Heart left ventricle (tissue), 13 donors: ENCODE results near the gene SVEP1.

Experiments
- CTCF ChIP-seq, 12 donors: fragments of 200-600 bp; sonication (generic) in 4 of 12; IDR thresholded peaks; one replicate each; pipeline versions ENCODE4 v1.5.0 to v1.8.0; 2018 to 2022; ENCODE audit warnings: antibody characterized with exemption in 12 of 12, mild to moderate bottlenecking in 5 of 12
- POLR2A ChIP-seq, 2 donors: fragments of 450-650 bp; IDR thresholded peaks; one replicate each; pipeline ENCODE4 v1.6.1; 2017; ENCODE audit warnings: antibody characterized with exemption in 2 of 2, mild to moderate bottlenecking in 2 of 2, moderate library complexity in 2 of 2
- donor health status: ischemic (EF 13 %, LVEDD 7.1; RV severe dilation, severe dysfunction).
- donor health status: DM: no; HTN: yes; CAD: no.
- donor health status: DM: no; HTN: no; CAD: no.
- donor health status: ischemic (EF 25% LVEDD 6.9; RV normal size, moderate dysfunction).
- donor health status: ischemic (EF 25% LVEDD 5.7; RV mildly dilated, moderate dysfunction).
- donor health status: ischemic (EF 35%, LVEDD 5.7; RV mildly dilated, moderate dysfunction).
- donor health status: nonischemic (EF 11% LVEDD 7.7; RV severe dilation, severe dysfunction).
- donor health status: DM: yes; HTN: yes; CAD: no.
- donor health status: PGD.
- donor health status: ischemic (EF 29% LVEDD 5.4; RV normal size, mild dysfunction).
- donor health status: nonischemic (EF 23%, LVEDD 6.1; RV moderate dilation, normal function).

GRCh38 chr9:110440172-110440571 is 139.4 kb downstream of the SVEP1 start:
- TF ChIP-seq CTCF (IDR thresholded peaks at IDR 0.05) (no peak), POLR2A (IDR thresholded peaks at IDR 0.05) (no peak)
